ENCODE data around the gene CD55. TPM values are rescaled to one million over a fixed set of nuclear protein-coding genes. Genes with fewer than 3 reads are reported as not detected.

Gene CD55
- total and polyA plus RNA-seq, 2 of the 8 experiments (the other 6 are each of a cell fraction or from before 2014, with no cell fraction given), result 20.1 to 22.8 TPM

DNA sequence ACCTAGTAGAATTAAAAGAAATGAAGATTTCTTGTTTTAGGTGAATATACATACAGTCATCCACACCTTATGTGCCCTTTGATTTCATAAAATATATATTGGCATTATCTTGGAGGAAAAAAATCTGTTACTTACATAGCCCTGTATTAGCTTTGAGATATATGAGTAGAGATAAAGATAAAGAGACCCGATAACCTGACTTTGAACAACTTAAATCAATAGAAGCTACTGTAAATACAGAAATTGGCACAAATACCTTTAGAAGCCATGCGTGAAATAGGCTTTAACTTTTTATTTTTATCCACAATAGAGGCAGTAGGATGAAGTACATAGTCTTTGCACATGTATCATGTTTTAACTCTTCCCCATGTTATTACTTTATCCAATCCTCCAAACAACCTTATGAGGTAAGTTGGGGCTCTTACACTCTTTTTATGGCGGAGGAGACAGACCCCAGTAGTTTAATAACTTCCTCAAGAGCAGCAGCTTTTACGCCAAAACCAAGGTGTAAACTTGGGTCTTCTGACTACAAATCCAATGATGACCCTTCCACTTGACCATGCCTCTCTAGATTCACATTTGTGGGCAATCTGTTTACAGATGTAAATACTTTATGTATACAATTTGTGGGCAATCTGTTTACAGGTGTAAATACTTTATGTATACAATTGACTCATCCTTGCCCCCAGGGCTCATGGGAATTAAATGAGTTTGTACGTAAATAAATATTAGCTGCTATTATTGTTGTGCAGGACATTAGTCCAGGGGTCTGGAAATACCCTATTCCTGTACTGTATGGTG lies 2.1 kb downstream of the CD55 start:
- Histone ChIP-seq H3K4ac (replicated peaks; ENCODE audit: insufficient read length, low read depth, low read length) (no peak overlapping the region), H2AFZ (ENCODE audit: low read length) (no peak overlapping the region), H3K27me3 (replicated peaks in 1 of 4; ENCODE audit: control insufficient read depth in 3 of 4, extremely low read depth in 1 of 4, insufficient read depth in 3 of 4, low read length in 3 of 4) (no peaks in the 10 kb centered on the region), H4K20me1 (replicated peaks in 1 of 2; ENCODE audit: control insufficient read depth in 1 of 2, insufficient read depth in 2 of 2, low read length in 2 of 2) (no peaks in the 10 kb centered on the region), H2BK15ac (ENCODE audit: low read length) (no peak overlapping the region), H2BK20ac (ENCODE audit: low read length) (no peak overlapping the region), H4K5ac (ENCODE audit: insufficient read length, low read depth, low read length) (no peak overlapping the region), H2AK5ac (ENCODE audit: low read depth, low read length) (no peak overlapping the region), H3K79me1 (ENCODE audit: low read depth, low read length) (no peaks in the 10 kb centered on the region), H3K14ac (ENCODE audit: insufficient read length) (no peak overlapping the region), H3K23me2 (ENCODE audit: low read depth, low read length) (peaks cover 3% of the 10 kb centered on the region), H2BK5ac (ENCODE audit: low read depth, low read length) (no peak overlapping the region), H3K79me2 (ENCODE audit: control insufficient read depth in 1 of 2, insufficient read depth in 2 of 2, low read length in 2 of 2) (peaks cover 0 to 9% of the 10 kb centered on the region in 2 experiments; a peak in 3 of 4 replicates), H2BK12ac (ENCODE audit: low read depth, low read length) (no peak overlapping the region), H3K9me3 (ENCODE audit: insufficient read depth in 2 of 2, low read depth in 1 of 2, low read length in 1 of 2) (no peaks in the 10 kb centered on the region), H3K9ac (replicated peaks in 1 of 4; ENCODE audit: extremely low read depth in 1 of 4, low read depth in 3 of 4, low read length in 3 of 4) (no peak overlapping the region), H3K4me1 (replicated peaks in 1 of 4; ENCODE audit: control insufficient read depth in 3 of 4, insufficient read depth in 4 of 4, low read length in 3 of 4) (no peaks in the 10 kb centered on the region), H2BK120ac (replicated peaks; ENCODE audit: low read depth, low read length) (no peak overlapping the region), H3K18ac (ENCODE audit: extremely low read depth, low read length) (no peak overlapping the region), H3K4me2 (ENCODE audit: insufficient read depth in 1 of 2, low read depth in 2 of 2, low read length in 2 of 2) (no peak overlapping the region; a peak in 1 of 4 replicates), H3K36me3 (ENCODE audit: control insufficient read depth in 2 of 4, insufficient read depth in 4 of 4, low read length in 3 of 4) (peaks cover 8 to 50% (median 21%) of the 10 kb centered on the region in 4 experiments), H4K8ac (ENCODE audit: extremely low read depth, insufficient read depth, low read length) (no peak overlapping the region), H3K56ac (replicated peaks; ENCODE audit: insufficient read length, low read depth, low read length) (no peak overlapping the region), H3K27ac (ENCODE audit: low read depth, low read length) (no peak overlapping the region), H3K23ac (ENCODE audit: insufficient read length) (no peak overlapping the region), H4K91ac (replicated peaks; ENCODE audit: insufficient read length, low read length) (no peak overlapping the region), H3K4me3 (ENCODE audit: extremely low read depth in 1 of 4, insufficient read depth in 2 of 4, low read depth in 3 of 4, low read length in 4 of 4) (no peak overlapping the region)
- CTCF ChIA-PET (ENCODE audit: partially characterized antibody), result interaction anchor here (1.5 kb wide), 1 partner anchor 84 kb away, joined by 3 read pairs; no protein-coding TSS in a partner anchor
- FAIRE-seq (no peak), DNase-seq (ENCODE audit: low read depth in 1 of 2, low spot score in 2 of 2) (no peak)
- 94% methylated on average over 5 of the region's 5 CpGs; no CpG with 5 or more reads in 1 of the 2 experiments for WGBS, 2 experiments (ENCODE audit: extremely low coverage in 1 of 2, insufficient coverage in 1 of 2, insufficient read length in 1 of 2, insufficient replicate concordance in 2 of 2, low coverage in 1 of 2, low lambda C conversion rate in 2 of 2, missing lambda C conversion rate in 1 of 2)
- POLR2A ChIA-PET (ENCODE audit: partially characterized antibody), result interaction anchor here (0.6 kb wide), 1 partner anchor 24 kb away, joined by 4 read pairs; no protein-coding TSS in a partner anchor
- TF ChIP-seq RAD21 (IDR thresholded peaks at IDR 0.05 in 1 of 2, conservative IDR thresholded peaks at IDR 0.05 in 1 of 2; ENCODE audit: low read depth in 2 of 2, low read length in 2 of 2) (no peak), KDM1A (IDR thresholded peaks at IDR 0.05; ENCODE audit: borderline replicate concordance, low read length) (no peak), CREB1 (IDR thresholded peaks at IDR 0.05) (no peak), RBBP5 (IDR thresholded peaks at IDR 0.05; ENCODE audit: borderline replicate concordance, low read depth, low read length) (no peak), SP1 (IDR thresholded peaks at IDR 0.05; ENCODE audit: low read depth, low read length) (no peak), NRF1 (IDR thresholded peaks at IDR 0.05; ENCODE audit: low read depth, low read length) (no peak), SRF (IDR thresholded peaks at IDR 0.05; ENCODE audit: low read depth, low read length) (no peak), CTBP2 (IDR thresholded peaks at IDR 0.05; ENCODE audit: borderline replicate concordance, insufficient read depth, insufficient read length, low read length) (no peak), CBX5 (IDR thresholded peaks at IDR 0.05; ENCODE audit: low read depth, low read length) (no peak), POU5F1 (IDR thresholded peaks at IDR 0.05; ENCODE audit: low read depth, low read length) (no peak), KDM4A (IDR thresholded peaks at IDR 0.05; ENCODE audit: low read depth, low read length, severe bottlenecking) (no peak)
- TF ChIP-seq, protein P1, sequence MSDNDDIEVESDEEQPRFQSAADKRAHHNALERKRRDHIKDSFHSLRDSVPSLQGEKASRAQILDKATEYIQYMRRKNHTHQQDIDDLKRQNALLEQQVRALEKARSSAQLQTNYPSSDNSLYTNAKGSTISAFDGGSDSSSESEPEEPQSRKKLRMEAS (IDR thresholded peaks at IDR 0.05), result no peak
